ENCODE data around the gene ARHGEF16.

DNA sequence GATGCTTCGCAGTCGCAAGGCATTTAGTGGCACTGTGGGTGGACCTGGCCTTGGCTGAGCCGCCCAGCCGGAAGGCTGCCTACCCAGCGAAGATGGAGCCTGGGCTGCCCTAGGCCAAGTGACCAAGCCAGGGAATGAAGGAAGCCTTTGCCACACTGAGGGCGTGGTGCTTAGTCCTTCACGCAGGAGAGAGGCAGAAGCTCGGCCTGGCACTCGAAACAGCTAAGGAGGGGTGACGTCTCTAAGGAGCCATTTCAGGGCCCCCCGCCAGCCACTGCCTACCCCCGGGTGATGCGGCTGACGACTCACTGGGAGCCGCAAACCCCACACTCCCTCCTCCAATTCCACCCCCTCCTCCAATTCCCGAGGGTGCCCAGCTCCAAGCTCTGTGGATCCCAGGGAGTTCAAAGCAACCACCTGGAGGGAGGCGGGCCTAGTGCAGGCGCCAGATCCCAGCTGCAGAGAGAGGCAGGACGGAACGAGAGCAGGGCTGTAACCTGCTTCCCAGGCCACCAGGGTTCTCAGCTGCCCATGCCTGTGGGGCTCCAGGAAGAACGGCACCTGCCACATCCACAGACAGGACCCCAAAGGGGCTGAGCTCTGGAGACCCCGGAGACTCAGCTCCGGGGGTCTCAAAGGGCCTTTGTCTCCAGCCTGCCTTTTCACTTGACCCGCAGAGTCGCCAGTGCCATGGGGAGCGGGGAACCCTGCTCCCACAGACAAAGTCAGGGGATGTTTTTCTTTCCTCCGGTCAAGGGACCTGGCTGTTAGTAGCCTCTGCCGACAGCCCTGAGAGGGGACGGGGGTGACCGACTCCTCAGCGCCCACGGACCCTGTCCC is 75.8 kb downstream of the ARHGEF16 start:
- TF ChIP-seq CTCF (IDR thresholded peaks at IDR 0.05), result peak in 3 of 6 experiments; percentile 24 to 40 (median 38)
- TF ChIP-seq POLR2A (IDR thresholded peaks at IDR 0.05), result no peak

Measured in esophagus squamous epithelium (tissue), 4 donors.